NCI-H524 (cell line): ENCODE measurements around the gene SGPP2.
"Not testable (repeated sequence)": the region's sequence is repeated elsewhere in the genome, so short reads cannot be mapped to it uniquely, and the experiment has no call there.

Experiments
- DNase-seq, 2 experiments: peaks; one replicate each; lab custom pipeline; 2025; lab: John Stamatoyannopoulos, UW

Gene SGPP2, protein sequence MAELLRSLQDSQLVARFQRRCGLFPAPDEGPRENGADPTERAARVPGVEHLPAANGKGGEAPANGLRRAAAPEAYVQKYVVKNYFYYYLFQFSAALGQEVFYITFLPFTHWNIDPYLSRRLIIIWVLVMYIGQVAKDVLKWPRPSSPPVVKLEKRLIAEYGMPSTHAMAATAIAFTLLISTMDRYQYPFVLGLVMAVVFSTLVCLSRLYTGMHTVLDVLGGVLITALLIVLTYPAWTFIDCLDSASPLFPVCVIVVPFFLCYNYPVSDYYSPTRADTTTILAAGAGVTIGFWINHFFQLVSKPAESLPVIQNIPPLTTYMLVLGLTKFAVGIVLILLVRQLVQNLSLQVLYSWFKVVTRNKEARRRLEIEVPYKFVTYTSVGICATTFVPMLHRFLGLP

DNA sequence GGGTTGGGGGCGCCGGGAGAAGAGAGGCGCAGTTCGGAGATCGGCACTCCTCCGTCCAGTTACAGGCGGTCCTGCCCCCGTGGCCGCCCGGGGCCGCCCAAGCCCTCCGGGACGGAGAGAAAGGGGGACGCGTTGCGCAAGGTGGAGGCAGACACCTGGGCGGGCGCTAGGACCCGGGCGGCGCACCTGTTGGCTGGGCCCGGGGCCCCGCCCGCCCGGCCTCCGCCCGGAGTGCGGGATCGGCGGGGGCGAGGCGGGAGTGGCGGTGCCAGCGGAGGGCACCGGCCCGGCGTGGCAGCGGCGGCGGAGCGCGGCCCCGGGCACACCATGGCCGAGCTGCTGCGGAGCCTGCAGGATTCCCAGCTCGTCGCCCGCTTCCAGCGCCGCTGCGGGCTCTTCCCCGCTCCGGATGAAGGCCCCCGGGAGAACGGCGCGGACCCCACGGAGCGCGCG lies at the start of gene SGPP2:
Gene SGPP2 (plus strand): TSS at position 268 of the 453 bp plus-strand sequence. CDS start 60 bp downstream, at position 328.
- DNase-seq, result no peak

DNA sequence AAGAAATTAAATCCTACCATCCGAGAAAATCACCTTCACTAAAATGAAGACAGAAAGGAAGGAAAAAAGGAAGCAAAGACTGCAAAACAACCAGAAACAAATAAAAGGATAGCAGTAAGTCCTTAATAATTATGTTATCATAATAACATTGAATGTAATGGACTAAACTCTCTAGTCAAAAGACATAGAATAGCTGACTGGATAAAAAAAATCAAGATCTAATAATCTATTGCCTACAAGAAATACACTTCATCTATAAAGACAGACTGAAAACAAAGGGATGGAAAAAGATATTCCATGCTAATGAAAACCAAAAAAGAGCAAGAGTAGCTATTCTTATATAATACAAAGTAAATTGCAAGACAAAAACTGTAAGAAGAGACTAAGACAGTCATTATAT lies 48.5 kb upstream of the SGPP2 start:
- no peak for DNase-seq

DNA sequence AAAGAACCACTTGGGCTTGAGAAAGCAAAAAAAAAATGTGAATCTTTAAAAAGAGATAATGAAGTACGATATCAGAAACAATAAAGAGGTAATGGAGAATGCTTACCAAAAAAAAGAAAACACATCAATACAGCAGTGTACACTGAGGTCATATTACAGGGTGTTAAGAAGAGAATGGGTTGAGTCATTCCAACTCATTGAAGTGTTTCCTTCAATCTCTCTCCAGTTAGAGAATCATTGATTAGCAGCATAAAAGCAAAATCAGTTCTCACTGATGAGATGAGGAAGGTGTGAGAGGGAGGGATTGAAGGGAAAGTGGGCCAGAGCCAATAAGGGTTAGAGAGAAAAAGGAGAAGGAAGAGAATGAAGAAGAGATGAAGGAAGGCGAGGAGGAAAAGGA lies 43.9 kb upstream of the SGPP2 start:
- DNase-seq, result no peak

- DNase-seq, result no peak
Measured at GRCh38 chr2:222381566-222381965, 42.8 kb upstream of the SGPP2 start.

- DNase-seq, result no peak
Measured at GRCh38 chr2:222383255-222383654, 41.1 kb upstream of the SGPP2 start.

GRCh38 chr2:222391743-222392285 lies 32.5 kb upstream of the SGPP2 start:
- DNase-seq, result no peak

GRCh38 chr2:222393733-222394267 lies 30.5 kb upstream of the SGPP2 start:
- no peak for DNase-seq

DNA sequence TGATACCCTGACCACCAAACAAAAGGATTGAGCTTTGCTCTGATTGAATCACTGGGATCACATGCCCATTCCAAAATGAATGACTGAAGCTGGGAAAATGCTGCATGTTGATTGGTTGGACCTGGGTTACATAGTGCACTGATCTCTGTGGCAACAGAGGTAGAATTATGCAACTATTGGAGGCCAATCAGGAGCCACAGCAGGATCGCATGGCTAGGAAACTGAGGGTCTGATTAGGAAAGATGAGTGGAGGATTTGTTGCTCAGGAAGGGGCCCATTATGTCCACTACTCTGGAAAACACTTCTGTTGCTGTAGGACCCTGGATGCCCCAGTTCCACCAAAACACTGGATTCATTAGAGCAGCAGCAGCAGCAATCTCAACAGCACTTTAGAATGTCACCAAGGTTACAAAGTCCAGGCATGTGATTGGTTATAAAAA lies 25.9 kb upstream of the SGPP2 start:
- DNase-seq, result peak; percentile 67 to 82

DNA sequence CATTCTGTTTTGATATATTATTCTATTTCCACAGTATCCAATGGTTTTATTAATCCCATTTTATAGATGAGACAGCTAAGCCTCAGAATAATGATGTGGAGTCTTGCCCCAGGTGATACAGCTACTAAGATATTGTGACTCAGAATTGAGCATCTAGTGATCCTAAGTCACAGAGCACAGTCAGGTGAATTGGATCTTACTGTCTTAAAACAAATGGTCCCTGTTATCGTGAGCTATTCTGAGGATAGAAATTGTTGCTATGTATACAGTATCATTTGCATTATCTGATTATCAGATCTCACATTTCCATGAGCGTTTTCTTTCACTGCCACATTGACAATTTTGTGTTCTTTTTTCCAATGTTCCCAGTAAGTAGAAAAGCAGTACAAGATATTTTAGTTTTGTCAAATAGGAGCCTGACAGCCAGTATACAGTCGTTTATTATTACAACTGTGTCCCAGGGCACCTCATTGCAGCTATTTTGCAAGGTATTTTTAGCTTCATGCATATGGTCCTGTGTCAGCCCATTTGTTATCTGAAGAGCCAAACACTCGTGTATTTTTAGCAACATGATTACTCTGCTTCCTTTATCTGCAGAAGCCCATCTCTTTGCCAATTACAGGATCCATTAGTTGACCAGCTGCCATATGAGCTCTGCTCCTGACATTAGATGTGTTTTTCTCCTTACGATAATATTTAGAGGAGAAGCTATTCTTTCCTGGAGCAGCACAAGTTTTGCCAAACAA lies 25.1 kb upstream of the SGPP2 start:
- DNase-seq, result peak; percentile 54 to 82

DNA sequence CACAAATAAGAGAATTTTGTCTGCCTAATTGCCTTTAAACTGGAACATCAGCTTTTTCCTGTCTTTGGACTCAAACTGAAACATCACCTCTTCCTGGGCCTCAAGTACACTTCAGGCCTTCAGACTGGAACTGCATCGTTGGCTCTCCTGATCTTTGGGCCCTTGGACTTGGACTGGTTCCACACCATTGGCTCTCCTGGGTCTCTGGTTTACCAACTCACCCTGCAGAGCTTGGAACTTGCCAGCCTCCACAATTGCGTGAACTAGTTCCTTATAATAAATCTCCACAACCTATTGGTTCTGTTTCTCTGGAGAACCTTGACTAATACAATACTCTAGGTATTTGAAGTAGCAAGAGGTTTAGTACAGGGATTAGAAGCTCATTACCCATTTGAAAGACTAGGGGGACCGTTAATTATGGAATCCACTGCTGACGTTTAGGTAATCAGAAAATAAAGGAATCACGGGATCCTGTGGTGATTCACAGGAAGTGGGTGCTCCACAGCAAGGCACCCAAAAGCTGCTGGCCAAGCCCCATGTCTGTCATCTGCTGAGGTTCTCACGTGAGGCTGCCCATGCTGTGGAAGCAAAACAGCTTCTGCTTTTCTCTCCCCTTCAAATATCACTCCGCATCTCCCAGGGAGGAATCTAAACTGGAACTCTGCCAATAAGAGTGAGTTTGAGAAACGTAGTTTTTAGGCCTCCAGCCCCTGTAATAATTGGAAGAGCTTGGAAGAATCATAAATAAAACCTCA lies 20.0 kb upstream of the SGPP2 start:
- DNase-seq, result no peak

- no peak for DNase-seq
Measured at GRCh38 chr2:222408684-222409083, 15.7 kb upstream of the SGPP2 start.

GRCh38 chr2:222410534-222410933 lies 13.8 kb upstream of the SGPP2 start:
- DNase-seq, result no peak

GRCh38 chr2:222412334-222412733 lies 12.0 kb upstream of the SGPP2 start:
- not testable (repeated sequence) for DNase-seq

GRCh38 chr2:222413295-222413911 lies 10.9 kb upstream of the SGPP2 start:
- no peak for DNase-seq

DNA sequence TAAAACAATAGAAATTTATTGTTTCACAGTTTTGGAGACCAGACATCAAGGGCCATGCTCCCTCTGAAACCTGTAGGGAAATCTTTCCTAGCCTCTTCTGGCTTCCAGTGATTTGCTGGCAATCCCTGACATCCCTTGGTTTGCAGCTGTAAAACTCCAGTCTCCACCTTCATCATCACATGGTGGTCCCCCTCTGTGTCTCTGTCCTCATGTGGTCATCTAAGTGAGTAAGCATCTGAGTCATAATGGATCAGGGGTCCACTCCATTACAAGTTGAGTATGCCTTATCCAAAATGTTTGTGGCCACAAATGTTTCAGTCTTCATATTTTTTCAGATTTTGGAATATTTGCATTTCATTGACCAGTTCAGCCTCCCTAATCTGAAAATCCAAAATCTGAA lies 5.6 kb upstream of the SGPP2 start:
- DNase-seq, result no peak

- no peak for DNase-seq
Measured at GRCh38 chr2:222420508-222420907, 3.8 kb upstream of the SGPP2 start.

GRCh38 chr2:222421626-222422025 lies 2.7 kb upstream of the SGPP2 start:
- DNase-seq, result no peak

GRCh38 chr2:222423186-222423585 lies 1.2 kb upstream of the SGPP2 start:
- DNase-seq, result peak in 1 of 2 experiments; percentile 23

DNA sequence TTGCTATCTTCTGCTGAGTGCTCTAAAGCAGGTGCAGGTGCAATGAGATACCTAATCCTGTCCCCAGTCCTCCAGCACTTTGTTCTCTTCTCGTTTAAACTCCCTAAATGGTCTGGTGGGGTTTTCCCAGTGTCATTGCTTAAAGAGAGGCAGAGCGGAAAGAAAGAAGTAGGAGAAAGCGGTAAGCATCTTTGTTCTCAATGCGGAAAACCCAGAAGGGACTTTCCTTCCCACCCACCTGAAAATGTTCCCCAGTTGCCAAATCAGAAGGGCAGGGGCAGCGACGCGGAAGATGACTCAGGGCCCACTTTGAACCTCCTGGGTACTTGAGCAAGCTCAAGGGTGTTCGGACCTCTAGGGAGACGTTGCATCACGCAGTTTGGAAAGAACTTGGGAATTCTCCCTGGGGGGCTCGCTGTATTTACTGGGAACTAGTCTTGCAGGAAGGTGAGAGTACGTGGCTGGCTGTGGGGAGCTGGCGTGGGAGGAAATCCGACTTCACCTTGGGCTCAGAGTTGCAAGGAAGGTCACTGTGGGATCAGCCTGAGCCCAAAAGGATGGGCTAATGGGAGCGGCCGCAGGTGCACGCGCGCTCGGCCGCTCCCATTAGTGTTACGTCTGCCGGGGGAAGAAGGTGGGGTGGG lies 589 bp upstream of the SGPP2 start:
- no peak for DNase-seq

- DNase-seq, result peak; percentile 14 to 44
Measured at GRCh38 chr2:222424729-222425671, 657 bp downstream of the SGPP2 start.
